ENCODE data around the gene DNAH9. TPM values are rescaled to one million over a fixed set of nuclear protein-coding genes. Genes with fewer than 3 reads are reported as not detected.

DNAH9 gene
- total and polyA plus RNA-seq, 4 donors, result under 0.01 to 0.09 TPM; not detected in 2

DNA sequence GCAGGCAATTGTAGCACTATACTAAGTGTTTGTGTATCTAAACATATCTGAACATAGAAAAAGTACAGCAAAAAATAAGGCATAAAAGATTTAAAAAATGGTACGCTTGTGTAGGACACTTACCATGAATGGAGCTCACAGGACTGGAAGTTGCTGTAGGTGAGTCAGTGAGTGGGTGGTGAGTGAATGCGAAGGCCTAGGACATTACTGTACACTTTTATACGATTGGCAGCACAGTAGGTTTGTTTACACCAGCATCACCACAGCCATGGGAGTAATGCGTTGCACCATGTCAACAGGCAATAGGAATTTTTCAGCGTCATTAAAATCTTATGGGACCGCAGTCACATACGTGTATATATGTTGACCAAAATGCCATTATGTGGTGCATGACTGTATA, 45.6 kb downstream of the DNAH9 start:
- peaks cover 0 to 5% (median 4%) of the 10 kb centered on the region in 4 donors for H3K4me1 ChIP-seq (ENCODE audit: control insufficient read depth in 4 of 4, insufficient read depth in 4 of 4, low read length in 3 of 4)
- H3K27me3 ChIP-seq (ENCODE audit: control insufficient read depth in 4 of 4, insufficient read depth in 4 of 4, low read length in 3 of 4), result peaks cover 0 to 2% (median 0%) of the 10 kb centered on the region in 4 donors
- TF ChIP-seq, protein P1, sequence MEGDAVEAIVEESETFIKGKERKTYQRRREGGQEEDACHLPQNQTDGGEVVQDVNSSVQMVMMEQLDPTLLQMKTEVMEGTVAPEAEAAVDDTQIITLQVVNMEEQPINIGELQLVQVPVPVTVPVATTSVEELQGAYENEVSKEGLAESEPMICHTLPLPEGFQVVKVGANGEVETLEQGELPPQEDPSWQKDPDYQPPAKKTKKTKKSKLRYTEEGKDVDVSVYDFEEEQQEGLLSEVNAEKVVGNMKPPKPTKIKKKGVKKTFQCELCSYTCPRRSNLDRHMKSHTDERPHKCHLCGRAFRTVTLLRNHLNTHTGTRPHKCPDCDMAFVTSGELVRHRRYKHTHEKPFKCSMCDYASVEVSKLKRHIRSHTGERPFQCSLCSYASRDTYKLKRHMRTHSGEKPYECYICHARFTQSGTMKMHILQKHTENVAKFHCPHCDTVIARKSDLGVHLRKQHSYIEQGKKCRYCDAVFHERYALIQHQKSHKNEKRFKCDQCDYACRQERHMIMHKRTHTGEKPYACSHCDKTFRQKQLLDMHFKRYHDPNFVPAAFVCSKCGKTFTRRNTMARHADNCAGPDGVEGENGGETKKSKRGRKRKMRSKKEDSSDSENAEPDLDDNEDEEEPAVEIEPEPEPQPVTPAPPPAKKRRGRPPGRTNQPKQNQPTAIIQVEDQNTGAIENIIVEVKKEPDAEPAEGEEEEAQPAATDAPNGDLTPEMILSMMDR (IDR thresholded peaks at IDR 0.05; ENCODE audit: low read depth, low read length, missing input control), result no peak
- TF ChIP-seq GABPA (IDR thresholded peaks at IDR 0.05 in 1 of 2, conservative IDR thresholded peaks at IDR 0.05 in 1 of 2), result no peak
- no peak for TF ChIP-seq ATF3 (IDR thresholded peaks at IDR 0.05)
- no peak for TF ChIP-seq RAD21 (IDR thresholded peaks at IDR 0.05)
- no peak for TF ChIP-seq JUND (IDR thresholded peaks at IDR 0.05)
- TF ChIP-seq HNF4A (conservative IDR thresholded peaks at IDR 0.05), result no peak
- no peak for TF ChIP-seq NR2F2 (IDR thresholded peaks at IDR 0.05)
- no peak for TF ChIP-seq SP1 (IDR thresholded peaks at IDR 0.05)
- TF ChIP-seq, protein P2, sequence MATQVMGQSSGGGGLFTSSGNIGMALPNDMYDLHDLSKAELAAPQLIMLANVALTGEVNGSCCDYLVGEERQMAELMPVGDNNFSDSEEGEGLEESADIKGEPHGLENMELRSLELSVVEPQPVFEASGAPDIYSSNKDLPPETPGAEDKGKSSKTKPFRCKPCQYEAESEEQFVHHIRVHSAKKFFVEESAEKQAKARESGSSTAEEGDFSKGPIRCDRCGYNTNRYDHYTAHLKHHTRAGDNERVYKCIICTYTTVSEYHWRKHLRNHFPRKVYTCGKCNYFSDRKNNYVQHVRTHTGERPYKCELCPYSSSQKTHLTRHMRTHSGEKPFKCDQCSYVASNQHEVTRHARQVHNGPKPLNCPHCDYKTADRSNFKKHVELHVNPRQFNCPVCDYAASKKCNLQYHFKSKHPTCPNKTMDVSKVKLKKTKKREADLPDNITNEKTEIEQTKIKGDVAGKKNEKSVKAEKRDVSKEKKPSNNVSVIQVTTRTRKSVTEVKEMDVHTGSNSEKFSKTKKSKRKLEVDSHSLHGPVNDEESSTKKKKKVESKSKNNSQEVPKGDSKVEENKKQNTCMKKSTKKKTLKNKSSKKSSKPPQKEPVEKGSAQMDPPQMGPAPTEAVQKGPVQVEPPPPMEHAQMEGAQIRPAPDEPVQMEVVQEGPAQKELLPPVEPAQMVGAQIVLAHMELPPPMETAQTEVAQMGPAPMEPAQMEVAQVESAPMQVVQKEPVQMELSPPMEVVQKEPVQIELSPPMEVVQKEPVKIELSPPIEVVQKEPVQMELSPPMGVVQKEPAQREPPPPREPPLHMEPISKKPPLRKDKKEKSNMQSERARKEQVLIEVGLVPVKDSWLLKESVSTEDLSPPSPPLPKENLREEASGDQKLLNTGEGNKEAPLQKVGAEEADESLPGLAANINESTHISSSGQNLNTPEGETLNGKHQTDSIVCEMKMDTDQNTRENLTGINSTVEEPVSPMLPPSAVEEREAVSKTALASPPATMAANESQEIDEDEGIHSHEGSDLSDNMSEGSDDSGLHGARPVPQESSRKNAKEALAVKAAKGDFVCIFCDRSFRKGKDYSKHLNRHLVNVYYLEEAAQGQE (IDR thresholded peaks at IDR 0.05), result no peak
- no peak for TF ChIP-seq FOXA2 (IDR thresholded peaks at IDR 0.05)
- TF ChIP-seq YY1 (IDR thresholded peaks at IDR 0.05), result no peak
- TF ChIP-seq ZBTB33 (IDR thresholded peaks at IDR 0.05), result no peak
- TF ChIP-seq EGR1 (IDR thresholded peaks at IDR 0.05; ENCODE audit: low read depth in 2 of 2), result no peak
- no peak for TF ChIP-seq HNF4G (IDR thresholded peaks at IDR 0.05)
- TF ChIP-seq, protein P3, sequence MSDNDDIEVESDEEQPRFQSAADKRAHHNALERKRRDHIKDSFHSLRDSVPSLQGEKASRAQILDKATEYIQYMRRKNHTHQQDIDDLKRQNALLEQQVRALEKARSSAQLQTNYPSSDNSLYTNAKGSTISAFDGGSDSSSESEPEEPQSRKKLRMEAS (IDR thresholded peaks at IDR 0.05), result no peak
- TF ChIP-seq TAF1 (conservative IDR thresholded peaks at IDR 0.05), result no peak
- no peak for TF ChIP-seq FOXA1 (IDR thresholded peaks at IDR 0.05)
- no peak for TF ChIP-seq RXRA (IDR thresholded peaks at IDR 0.05)
- H3K9ac ChIP-seq (ENCODE audit: low read depth in 1 of 2, low read length in 2 of 2), result no peak overlapping the region
- no peak for DNase-seq (ENCODE audit: low spot score)
- no peaks in the 10 kb centered on the region for H3K36me3 ChIP-seq (ENCODE audit: control insufficient read depth in 4 of 4, insufficient read depth in 3 of 4, low read depth in 1 of 4, low read length in 3 of 4)
- H3K27ac ChIP-seq (ENCODE audit: low read depth in 1 of 2, low read length in 2 of 2), result no peak overlapping the region
- WGBS, result 79% methylated on average over 7 of the region's 7 CpGs
- H3K4me3 ChIP-seq (ENCODE audit: low read depth in 1 of 3, low read length in 3 of 3), result no peak overlapping the region
- H3K9me3 ChIP-seq (ENCODE audit: control insufficient read depth in 4 of 4, low read length in 3 of 4), result no peaks in the 10 kb centered on the region

Data from liver (tissue), 9 donors.